ENCODE measurements around the gene PNPO. TPM values are rescaled to one million over a fixed set of nuclear protein-coding genes. Genes with fewer than 3 reads are reported as not detected.

PNPO gene
- total and polyA plus RNA-seq, 2 experiments from 2014 or later, result 20.0 to 44.7 TPM

DNA sequence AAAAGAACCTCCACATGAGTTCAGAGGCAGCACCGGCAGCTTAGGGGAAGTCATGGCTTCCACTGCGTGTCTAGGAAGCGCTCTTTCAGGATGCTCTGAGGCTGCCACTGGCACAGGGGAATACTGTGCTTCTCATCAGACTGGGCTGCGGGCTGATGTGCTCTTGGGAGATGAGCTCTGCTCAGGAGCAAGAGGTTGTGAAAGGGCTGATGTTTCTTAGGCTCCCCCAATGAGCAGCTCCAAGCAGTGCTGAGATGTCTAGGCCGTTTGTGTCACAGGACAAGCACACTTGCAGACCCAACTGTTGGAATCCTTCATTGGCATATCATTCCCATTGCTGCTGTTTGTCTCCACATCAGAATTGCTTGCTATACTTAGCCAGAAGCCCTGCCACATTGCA is 41.7 kb upstream of the PNPO start:
- no peak for TF ChIP-seq EZH2 (IDR thresholded peaks at IDR 0.05; ENCODE audit: insufficient read depth, poor library complexity, severe bottlenecking)
- TF ChIP-seq EZH2phosphoT487 (IDR thresholded peaks at IDR 0.05; ENCODE audit: insufficient read depth, low read depth), result no peak
- H3K9me3 ChIP-seq (ENCODE audit: low read depth), result no peaks in the 10 kb centered on the region
- peaks cover 14% of the 10 kb centered on the region; the same call in 1 of the 2 replicates for H3F3A ChIP-seq (ENCODE audit: insufficient read depth)
- no peak overlapping the region for H3K4me3 ChIP-seq
- no peak for DNase-seq
- H3K36me3 ChIP-seq (ENCODE audit: low read depth), result no peaks in the 10 kb centered on the region
- no peaks in the 10 kb centered on the region for H3K27me3 ChIP-seq (replicated peaks; ENCODE audit: insufficient read depth)
- H3K79me2 ChIP-seq (ENCODE audit: insufficient read depth), result peaks cover 72% of the 10 kb centered on the region
- in situ Hi-C loops (cut with MboI), result no loop called here
- H3K4me2 ChIP-seq (ENCODE audit: unreplicated experiment), result no peak overlapping the region
- H4K20me1 ChIP-seq (ENCODE audit: insufficient read depth), result no peaks in the 10 kb centered on the region
- H3K27ac ChIP-seq, result no peak overlapping the region
- no peak overlapping the region for H3K9ac ChIP-seq
- 89 to 90% methylated on average over 5 of the region's 5 CpGs for WGBS, 2 experiments (ENCODE audit: low coverage in 1 of 2, low lambda C conversion rate in 2 of 2, missing lambda C conversion rate in 2 of 2)
- no peak overlapping the region for H2AFZ ChIP-seq
- H3K9me2 ChIP-seq (ENCODE audit: insufficient read depth), result no peaks in the 10 kb centered on the region
- peaks cover 19% of the 10 kb centered on the region for H3K4me1 ChIP-seq (ENCODE audit: insufficient read depth)

- Histone ChIP-seq H4K20me1 (ENCODE audit: insufficient read depth) (no peaks in the 10 kb centered on the region), H3K36me3 (ENCODE audit: low read depth) (no peaks in the 10 kb centered on the region), H3K27ac (no peak overlapping the region), H3K9ac (no peak overlapping the region), H3K9me2 (ENCODE audit: insufficient read depth) (no peaks in the 10 kb centered on the region), H3K27me3 (replicated peaks; ENCODE audit: insufficient read depth) (no peaks in the 10 kb centered on the region), H3K9me3 (ENCODE audit: low read depth) (no peaks in the 10 kb centered on the region), H3K4me2 (ENCODE audit: unreplicated experiment) (no peak overlapping the region), H3F3A (ENCODE audit: insufficient read depth) (peaks cover 23% of the 10 kb centered on the region), H2AFZ (no peak overlapping the region), H3K4me1 (ENCODE audit: insufficient read depth) (peaks cover 27% of the 10 kb centered on the region), H3K79me2 (ENCODE audit: insufficient read depth) (peaks cover 75% of the 10 kb centered on the region), H3K4me3 (no peak overlapping the region)
- TF ChIP-seq EZH2phosphoT487 (IDR thresholded peaks at IDR 0.05; ENCODE audit: insufficient read depth, low read depth) (no peak), EZH2 (IDR thresholded peaks at IDR 0.05; ENCODE audit: insufficient read depth, poor library complexity, severe bottlenecking) (no peak)
- in situ Hi-C loops (cut with MboI), result no loop called here
- 76 to 77% methylated on average over 7 of the region's 7 CpGs for WGBS, 2 experiments (ENCODE audit: low coverage in 1 of 2, low lambda C conversion rate in 2 of 2, missing lambda C conversion rate in 2 of 2)
- no peak for DNase-seq
These were observed 39.9 kb upstream of the PNPO start for GRCh38 chr17:47901423-47901822.

DNA sequence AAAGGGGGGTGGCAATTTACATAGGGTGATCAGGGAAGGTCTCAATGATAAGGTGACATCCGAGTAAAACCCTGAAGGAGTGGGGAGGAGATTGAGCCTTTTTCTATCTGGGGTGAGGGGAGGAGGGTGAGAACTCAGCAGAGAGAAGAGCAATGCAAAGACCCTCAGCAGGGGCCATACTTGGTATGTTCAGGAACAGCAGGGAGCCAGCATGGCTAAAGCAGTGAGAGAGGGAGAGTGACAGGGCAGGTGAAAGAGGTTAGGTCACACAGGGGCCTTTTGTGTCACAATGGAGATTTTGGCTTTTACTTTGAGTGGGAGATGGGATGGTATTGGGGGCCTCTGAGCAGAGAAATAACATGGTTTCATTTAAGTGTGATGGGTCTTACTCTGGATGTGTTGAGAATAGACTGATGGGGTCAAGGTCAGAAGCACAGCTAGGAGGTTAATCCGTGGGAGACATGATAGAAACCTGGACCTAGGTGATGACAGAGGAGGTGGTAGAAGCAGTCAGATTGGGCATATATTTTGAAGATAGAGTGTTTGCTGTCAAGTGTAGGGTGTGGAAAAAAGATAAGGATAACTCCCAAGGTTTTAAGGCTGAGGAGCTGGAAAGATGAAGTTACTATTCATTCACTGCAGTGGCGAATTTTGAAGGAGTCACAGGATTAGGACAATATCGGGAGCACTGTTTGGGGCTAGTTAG is 39.2 kb upstream of the PNPO start:
- Histone ChIP-seq H3K36me3 (ENCODE audit: low read depth) (no peaks in the 10 kb centered on the region), H3K4me1 (ENCODE audit: insufficient read depth) (peaks cover 24% of the 10 kb centered on the region), H3K79me2 (ENCODE audit: insufficient read depth) (peaks cover 76% of the 10 kb centered on the region), H2AFZ (no peak overlapping the region), H3K27me3 (replicated peaks; ENCODE audit: insufficient read depth) (no peaks in the 10 kb centered on the region), H3K9ac (no peak overlapping the region), H3K4me3 (no peak overlapping the region), H3K4me2 (ENCODE audit: unreplicated experiment) (no peak overlapping the region), H4K20me1 (ENCODE audit: insufficient read depth) (no peaks in the 10 kb centered on the region), H3F3A (ENCODE audit: insufficient read depth) (peaks cover 19% of the 10 kb centered on the region), H3K9me3 (ENCODE audit: low read depth) (no peaks in the 10 kb centered on the region), H3K9me2 (ENCODE audit: insufficient read depth) (no peaks in the 10 kb centered on the region), H3K27ac (no peak overlapping the region)
- TF ChIP-seq EZH2phosphoT487 (IDR thresholded peaks at IDR 0.05; ENCODE audit: insufficient read depth, low read depth) (no peak), EZH2 (IDR thresholded peaks at IDR 0.05; ENCODE audit: insufficient read depth, poor library complexity, severe bottlenecking) (no peak)
- in situ Hi-C loops (cut with MboI), result no loop called here
- no peak for DNase-seq
- WGBS, 2 experiments (ENCODE audit: low coverage in 1 of 2, low lambda C conversion rate in 2 of 2, missing lambda C conversion rate in 2 of 2), result 62 to 71% methylated on average over 4 of the region's 4 CpGs

- H3K27ac ChIP-seq, result peak overlapping the region; percentile 30
- H4K20me1 ChIP-seq (ENCODE audit: insufficient read depth), result no peaks in the 10 kb centered on the region
- peaks cover 14% of the 10 kb centered on the region for H3F3A ChIP-seq (ENCODE audit: insufficient read depth)
- H3K9me2 ChIP-seq (ENCODE audit: insufficient read depth), result no peaks in the 10 kb centered on the region
- H3K27me3 ChIP-seq (replicated peaks; ENCODE audit: insufficient read depth), result no peaks in the 10 kb centered on the region
- H3K79me2 ChIP-seq (ENCODE audit: insufficient read depth), result peaks cover 51% of the 10 kb centered on the region
- in situ Hi-C loops (cut with MboI), result no loop called here
- peak overlapping the region; percentile 23 for H3K9ac ChIP-seq
- peak overlapping the region; percentile 17 for H3K4me2 ChIP-seq (ENCODE audit: unreplicated experiment)
- no peak overlapping the region for H3K4me3 ChIP-seq
- no peaks in the 10 kb centered on the region for H3K9me3 ChIP-seq (ENCODE audit: low read depth)
- 39 to 41% methylated on average over 8 of the region's 8 CpGs for WGBS, 2 experiments (ENCODE audit: low coverage in 1 of 2, low lambda C conversion rate in 2 of 2, missing lambda C conversion rate in 2 of 2)
- H3K36me3 ChIP-seq (ENCODE audit: low read depth), result no peaks in the 10 kb centered on the region
- H2AFZ ChIP-seq, result 0 out of 2 replicates have a peak overlapping the region, but pooled peaks have one; percentile 3
- peak; percentile 83 for DNase-seq
- peaks cover 16% of the 10 kb centered on the region for H3K4me1 ChIP-seq (ENCODE audit: insufficient read depth)
- TF ChIP-seq EZH2 (IDR thresholded peaks at IDR 0.05; ENCODE audit: insufficient read depth, poor library complexity, severe bottlenecking) (no peak), EZH2phosphoT487 (IDR thresholded peaks at IDR 0.05; ENCODE audit: insufficient read depth, low read depth) (no peak)
These were observed 36.1 kb upstream of the PNPO start for GRCh38 chr17:47905221-47905733.
